Ovary (tissue), 3 donors: ENCODE measurements around the gene GRIK4.

ENCODE experiments used
- POLR2A ChIP-seq: fragments of 450-650 bp; IDR thresholded peaks from one replicate; pipeline ENCODE4 v1.6.1; 2017; ENCODE audit warnings: antibody characterized with exemption, mild to moderate bottlenecking, moderate library complexity
- TF ChIP-seq, protein P1 (sequence below), 3 donors: fragments of 450-650 bp in 2 of 3; fragments of 200-600 bp in 1 of 3; IDR thresholded peaks; one replicate each; pipeline versions ENCODE4 v1.5.1 to v1.8.0; 2016 to 2022; ENCODE audit warnings: antibody characterized with exemption in 3 of 3, mild to moderate bottlenecking in 1 of 3
- donor health status: DM: no; HTN: no; CAD: no.

- TF ChIP-seq, protein P1, sequence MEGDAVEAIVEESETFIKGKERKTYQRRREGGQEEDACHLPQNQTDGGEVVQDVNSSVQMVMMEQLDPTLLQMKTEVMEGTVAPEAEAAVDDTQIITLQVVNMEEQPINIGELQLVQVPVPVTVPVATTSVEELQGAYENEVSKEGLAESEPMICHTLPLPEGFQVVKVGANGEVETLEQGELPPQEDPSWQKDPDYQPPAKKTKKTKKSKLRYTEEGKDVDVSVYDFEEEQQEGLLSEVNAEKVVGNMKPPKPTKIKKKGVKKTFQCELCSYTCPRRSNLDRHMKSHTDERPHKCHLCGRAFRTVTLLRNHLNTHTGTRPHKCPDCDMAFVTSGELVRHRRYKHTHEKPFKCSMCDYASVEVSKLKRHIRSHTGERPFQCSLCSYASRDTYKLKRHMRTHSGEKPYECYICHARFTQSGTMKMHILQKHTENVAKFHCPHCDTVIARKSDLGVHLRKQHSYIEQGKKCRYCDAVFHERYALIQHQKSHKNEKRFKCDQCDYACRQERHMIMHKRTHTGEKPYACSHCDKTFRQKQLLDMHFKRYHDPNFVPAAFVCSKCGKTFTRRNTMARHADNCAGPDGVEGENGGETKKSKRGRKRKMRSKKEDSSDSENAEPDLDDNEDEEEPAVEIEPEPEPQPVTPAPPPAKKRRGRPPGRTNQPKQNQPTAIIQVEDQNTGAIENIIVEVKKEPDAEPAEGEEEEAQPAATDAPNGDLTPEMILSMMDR (IDR thresholded peaks at IDR 0.05): no peak
- TF ChIP-seq POLR2A: no peak
Observed at GRCh38 chr11:120819437-120820365, 308.2 kb downstream of the GRIK4 start.
